IPS DF 6.9 (cell line): ENCODE measurements around the gene CGNL1.

Experiments used
- DNase-seq: peaks from one replicate; pipeline ENCODE4 v3.0.0-alpha.2; 2013; ENCODE audit warnings: low read depth, low spot score
- H3K27ac ChIP-seq: one replicate; pipeline ENCODE4 v1.5.1; 2013; ENCODE audit warnings: low read length, control low read depth
- H3K27me3 ChIP-seq: 2 replicates; pipeline ENCODE4 v1.6.1; 2013; ENCODE audit warnings: mild to moderate bottlenecking, low read length; ENCODE audit not compliant: control insufficient read depth, insufficient read depth
- H3K36me3 ChIP-seq: 2 replicates; pipeline ENCODE4 v1.6.1; 2013; ENCODE audit warnings: low read length; ENCODE audit not compliant: control insufficient read depth, insufficient read depth
- H3K4me1 ChIP-seq: 2 replicates; pipeline ENCODE4 v1.6.1; 2013; ENCODE audit warnings: low read length; ENCODE audit not compliant: control insufficient read depth, insufficient read depth
- H3K4me3 ChIP-seq: 2 replicates; pipeline ENCODE4 v1.5.1; 2013; ENCODE audit warnings: mild to moderate bottlenecking, low read length
- H3K9me3 ChIP-seq: 2 replicates; pipeline ENCODE4 v1.6.1; 2013; ENCODE audit warnings: low read length, inconsistent platforms; ENCODE audit not compliant: control insufficient read depth, insufficient read depth
- WGBS: extraction: QIAGEN DNeasy Blood & Tissue Kit; methylation state at CpG from one replicate; pipeline ENCODE4 v1.1.7; 2013; ENCODE audit warnings: mixed read lengths, missing lambda C conversion rate; ENCODE audit not compliant: insufficient read length, insufficient coverage; 5-methylcytosine and 5-hydroxymethylcytosine counted together

The CGNL1 gene

DNA sequence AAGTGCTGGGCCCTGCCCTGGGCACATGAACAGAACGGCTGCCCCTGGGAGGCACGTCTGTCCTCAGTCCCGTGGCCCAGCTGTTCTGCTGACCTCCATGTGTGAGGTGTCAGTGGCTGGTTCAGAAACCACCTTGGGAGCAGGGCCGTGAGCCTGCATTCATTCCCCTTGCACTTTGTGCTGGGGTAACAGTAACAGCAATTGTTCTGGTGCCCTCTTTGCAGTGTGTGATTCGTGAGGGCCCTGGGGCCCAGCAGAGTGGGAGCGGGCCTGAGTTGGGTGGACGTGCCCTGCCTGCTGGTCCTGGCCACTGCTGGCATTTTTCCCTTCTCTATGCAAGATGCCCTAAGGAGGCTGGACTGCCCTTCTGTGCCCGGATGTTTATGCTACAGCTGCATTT, 165.0 kb downstream of the CGNL1 start:
- Histone ChIP-seq H3K9me3 (no peaks in the 10 kb centered on the region), H3K27me3 (no peaks in the 10 kb centered on the region), H3K36me3 (peaks cover 23% of the 10 kb centered on the region; the same call in 1 of the 2 replicates), H3K27ac (no peak overlapping the region), H3K4me1 (no peaks in the 10 kb centered on the region; the same call in 1 of the 2 replicates), H3K4me3 (no peak overlapping the region)
- no peak for DNase-seq
- WGBS: no CpG with 5 or more reads among the region's 8 CpGs

DNA sequence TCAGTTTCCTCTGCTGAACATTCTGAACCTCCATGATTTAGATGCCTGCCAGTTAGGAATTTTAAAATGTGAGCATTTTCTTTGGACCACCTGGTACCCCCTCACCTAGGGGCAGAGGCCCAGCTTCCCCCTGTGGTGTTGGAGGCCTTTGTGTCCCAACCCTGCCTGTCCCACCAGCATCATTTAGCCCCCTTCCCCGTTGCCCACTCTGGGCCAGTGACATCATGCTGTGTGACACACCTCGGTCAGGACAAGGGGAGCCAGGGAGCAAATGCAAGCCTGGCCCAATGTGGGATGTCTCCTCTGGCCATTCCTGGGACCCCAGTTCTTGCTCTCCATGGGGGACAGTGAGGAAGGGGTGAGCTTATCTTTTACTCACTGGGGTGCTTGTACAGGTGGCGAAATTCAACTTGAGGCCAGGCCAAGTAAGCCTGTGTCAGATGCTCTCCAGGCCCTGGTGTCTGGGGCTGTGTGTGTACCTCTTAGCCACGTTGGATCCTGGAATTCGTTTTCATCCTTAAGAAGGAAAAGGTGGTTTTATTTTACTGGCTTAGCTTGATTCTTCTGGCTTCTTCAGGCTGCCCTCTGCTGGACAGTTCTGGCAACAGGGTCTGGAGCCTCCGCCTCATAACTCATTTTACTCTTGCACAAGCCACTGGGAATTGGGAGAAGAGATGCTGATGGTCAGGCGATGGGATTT, 165.7 kb downstream of the CGNL1 start:
- H3K27ac ChIP-seq: no peak overlapping the region
- H3K4me1 ChIP-seq: no peaks in the 10 kb centered on the region; the same call in 1 of the 2 replicates
- no peaks in the 10 kb centered on the region for H3K27me3 ChIP-seq
- no CpG with 5 or more reads among the region's 7 CpGs for WGBS
- H3K9me3 ChIP-seq: no peaks in the 10 kb centered on the region
- peaks cover 25% of the 10 kb centered on the region; the same call in 1 of the 2 replicates for H3K36me3 ChIP-seq
- H3K4me3 ChIP-seq: no peak overlapping the region
- peak; percentile 45 for DNase-seq

DNA sequence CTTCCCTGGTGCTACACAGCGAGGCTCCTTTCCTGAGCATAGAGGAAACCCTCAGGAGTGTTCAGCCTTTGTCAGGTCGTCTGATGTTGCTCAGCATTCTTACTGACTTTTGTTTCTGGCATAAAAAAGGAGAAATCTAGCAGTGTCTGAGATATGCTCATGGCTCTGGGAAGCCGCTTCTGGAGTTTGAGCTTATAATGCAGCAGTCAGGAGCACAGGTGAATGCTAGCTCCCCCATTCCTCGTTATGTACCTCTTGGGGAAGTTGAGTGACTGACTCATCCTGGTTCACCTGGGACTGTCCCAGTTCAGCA, 166.2 kb downstream of the CGNL1 start:
- H3K36me3 ChIP-seq: peaks cover 25% of the 10 kb centered on the region; the same call in 1 of the 2 replicates
- no peak overlapping the region for H3K27ac ChIP-seq
- no CpG with 5 or more reads among the region's 4 CpGs for WGBS

DNA sequence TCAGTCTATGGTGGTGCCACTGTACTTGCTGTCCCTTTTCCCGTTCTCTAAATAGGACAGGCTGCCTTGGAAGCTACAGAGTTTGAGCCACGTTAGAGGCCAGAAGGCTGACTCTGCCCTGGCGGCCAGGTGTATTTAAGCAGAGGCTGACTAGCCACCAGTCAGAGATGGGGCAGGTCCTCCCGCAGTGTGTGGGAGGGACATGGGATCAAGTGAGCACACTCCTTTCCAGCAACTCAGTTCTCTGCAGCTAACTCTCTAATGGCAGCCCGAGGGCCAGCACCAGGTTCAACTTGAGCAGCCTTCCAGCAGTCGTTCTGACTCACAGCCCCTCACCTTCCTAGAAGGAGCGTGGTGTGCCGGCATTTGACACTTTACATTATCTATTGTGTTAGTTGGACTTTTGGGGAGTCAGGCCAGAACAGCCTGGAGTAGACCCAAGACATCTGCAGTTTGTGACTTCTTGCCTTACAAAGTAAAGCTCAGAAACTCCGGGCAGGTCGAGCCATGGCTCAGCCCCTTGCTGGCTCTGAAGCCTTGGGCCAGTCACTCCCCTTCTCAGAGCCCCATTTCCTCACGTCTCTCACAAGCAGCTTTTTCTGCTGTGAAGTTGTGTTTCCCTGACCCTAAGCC, 168.7 kb downstream of the CGNL1 start:
- Histone ChIP-seq H3K4me3 (no peak overlapping the region), H3K27me3 (no peaks in the 10 kb centered on the region), H3K4me1 (no peaks in the 10 kb centered on the region), H3K9me3 (no peaks in the 10 kb centered on the region), H3K27ac (no peak overlapping the region), H3K36me3 (peaks cover 30% of the 10 kb centered on the region)
- no CpG with 5 or more reads among the region's 11 CpGs for WGBS
- DNase-seq: no peak

More for the DNA sequence above, 166.2 kb downstream of the CGNL1 start:
- Histone ChIP-seq H3K27me3 (no peaks in the 10 kb centered on the region), H3K4me1 (no peaks in the 10 kb centered on the region; the same call in 1 of the 2 replicates), H3K4me3 (no peak overlapping the region), H3K9me3 (no peaks in the 10 kb centered on the region)
- no peak for DNase-seq

DNA sequence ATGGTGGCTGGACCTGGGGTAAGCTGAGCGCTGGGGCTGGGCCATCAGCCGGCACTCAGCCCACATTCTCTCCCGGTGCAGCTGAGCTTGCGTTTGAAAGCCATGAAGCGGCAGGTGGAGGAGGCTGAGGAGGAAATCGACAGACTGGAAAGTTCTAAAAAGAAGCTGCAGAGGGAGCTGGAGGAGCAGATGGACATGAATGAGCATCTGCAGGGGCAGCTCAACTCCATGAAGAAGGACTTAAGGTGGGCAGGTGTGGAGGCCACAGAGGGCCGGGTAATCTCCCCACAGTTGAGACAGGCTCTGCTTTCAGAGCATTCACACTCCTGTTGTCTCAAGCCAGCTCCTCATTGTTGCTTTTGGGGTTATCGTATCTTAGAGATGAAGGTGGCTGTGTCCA, 169.7 kb downstream of the CGNL1 start:
- H3K27ac ChIP-seq: no peak overlapping the region
- peaks cover under 1% of the 10 kb centered on the region; the same call in 1 of the 2 replicates for H3K4me1 ChIP-seq
- WGBS: no CpG with 5 or more reads among the region's 8 CpGs
- H3K9me3 ChIP-seq: no peaks in the 10 kb centered on the region
- peaks cover 30% of the 10 kb centered on the region for H3K36me3 ChIP-seq
- no peak for DNase-seq
- H3K27me3 ChIP-seq: no peaks in the 10 kb centered on the region
- no peak overlapping the region for H3K4me3 ChIP-seq

DNA sequence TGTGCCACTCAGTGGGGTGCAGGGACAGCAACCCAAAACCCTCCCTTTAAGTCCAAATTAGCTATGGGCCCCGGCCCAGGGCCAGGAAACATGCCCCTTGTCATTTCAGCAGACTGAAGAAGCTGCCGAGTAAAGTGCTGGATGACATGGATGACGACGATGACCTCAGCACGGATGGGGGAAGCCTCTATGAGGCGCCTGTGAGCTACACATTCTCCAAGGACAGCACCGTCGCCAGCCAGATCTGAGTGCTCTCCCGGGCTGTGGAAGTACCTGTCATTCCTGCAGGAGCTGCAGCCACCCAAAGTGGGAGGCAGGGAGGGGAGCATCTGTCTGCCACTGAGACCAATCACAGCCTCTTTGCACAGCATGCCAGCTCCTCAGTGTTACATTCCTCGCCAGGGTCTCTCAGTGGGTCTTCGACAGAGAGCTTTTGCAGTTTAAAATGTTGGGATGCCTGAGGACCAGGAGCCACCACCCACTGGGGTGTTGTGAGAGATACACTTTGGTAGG, 171.0 kb downstream of the CGNL1 start:
- DNase-seq: no peak
- Histone ChIP-seq H3K27ac (no peak overlapping the region), H3K4me3 (no peak overlapping the region), H3K36me3 (peaks cover 30% of the 10 kb centered on the region), H3K27me3 (no peaks in the 10 kb centered on the region), H3K4me1 (peaks cover 6% of the 10 kb centered on the region), H3K9me3 (no peaks in the 10 kb centered on the region)
- WGBS: no CpG with 5 or more reads among the region's 11 CpGs

DNA sequence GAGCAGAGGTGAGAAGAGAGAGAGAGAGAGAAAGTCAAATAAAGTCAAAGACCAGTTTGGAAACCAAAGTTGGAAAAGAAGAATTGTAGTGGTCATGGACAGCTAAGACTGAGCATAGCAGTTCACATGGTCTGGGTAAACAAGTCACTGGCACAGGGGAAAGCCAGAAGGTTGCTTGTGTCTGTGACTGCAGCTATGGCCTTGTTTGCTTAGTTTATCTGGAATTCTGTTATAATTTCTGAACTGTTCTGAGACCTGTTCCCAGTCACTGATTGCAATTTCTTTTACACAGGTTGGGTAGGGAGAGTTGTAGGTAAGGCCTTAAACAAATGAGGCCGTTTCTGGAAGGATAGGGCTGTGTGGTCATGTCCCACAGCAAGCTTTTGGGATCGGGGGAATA, 172.0 kb downstream of the CGNL1 start:
- DNase-seq: no peak
- Histone ChIP-seq H3K27me3 (no peaks in the 10 kb centered on the region), H3K4me1 (peaks cover 8% of the 10 kb centered on the region), H3K27ac (no peak overlapping the region), H3K9me3 (no peaks in the 10 kb centered on the region), H3K4me3 (no peak overlapping the region), H3K36me3 (peaks cover 30% of the 10 kb centered on the region)
- WGBS: 100% methylated on average over 1 of the region's 2 CpGs

DNA sequence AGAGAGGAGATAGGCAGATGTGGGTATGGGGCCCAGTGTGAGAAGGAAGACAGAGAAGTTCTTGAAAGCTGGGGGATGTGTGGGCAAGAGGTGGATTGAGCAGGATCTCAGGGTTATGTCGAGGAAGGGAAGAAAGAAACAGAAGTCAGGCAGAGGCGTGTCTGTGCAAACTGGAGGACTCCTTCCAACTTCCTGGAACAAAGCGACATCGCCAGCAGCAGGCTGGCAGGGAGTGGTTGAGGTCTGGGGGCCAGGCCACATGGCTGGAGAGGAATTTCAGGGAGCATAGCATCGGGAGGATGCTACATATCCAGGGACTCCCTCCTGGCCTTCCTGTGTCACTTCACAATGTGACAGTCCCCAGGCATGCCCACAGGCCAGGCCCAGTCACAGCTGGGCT, 172.5 kb downstream of the CGNL1 start:
- Histone ChIP-seq H3K27ac (no peak overlapping the region), H3K9me3 (no peaks in the 10 kb centered on the region), H3K27me3 (no peaks in the 10 kb centered on the region), H3K4me1 (peaks cover 8% of the 10 kb centered on the region), H3K36me3 (peaks cover 30% of the 10 kb centered on the region), H3K4me3 (no peak overlapping the region)
- DNase-seq: no peak
- no CpG with 5 or more reads among the region's 5 CpGs for WGBS

DNA sequence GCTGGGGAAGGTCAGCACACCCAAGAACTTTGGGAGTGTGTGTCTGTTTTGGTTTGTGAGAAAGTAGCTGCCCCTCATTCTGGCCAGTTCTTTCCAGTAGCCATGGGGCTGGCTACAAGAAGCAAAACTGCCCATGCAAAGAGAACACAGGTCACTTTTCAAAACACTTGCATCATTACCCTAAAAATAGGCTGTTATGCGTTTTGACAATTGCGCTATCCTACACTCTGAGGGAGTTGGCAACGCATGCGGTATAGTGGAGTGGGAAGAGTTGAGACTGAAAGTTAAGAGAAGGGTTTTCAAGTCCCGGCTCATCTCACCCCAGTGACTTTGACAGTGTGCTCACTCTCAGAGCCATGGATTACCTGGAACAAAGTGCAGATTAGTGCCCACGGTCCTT, 173.6 kb downstream of the CGNL1 start:
- peaks cover 22% of the 10 kb centered on the region for H3K36me3 ChIP-seq
- no peaks in the 10 kb centered on the region for H3K27me3 ChIP-seq
- H3K27ac ChIP-seq: no peak overlapping the region
- no peak overlapping the region for H3K4me3 ChIP-seq
- H3K9me3 ChIP-seq: no peaks in the 10 kb centered on the region
- H3K4me1 ChIP-seq: peaks cover 8% of the 10 kb centered on the region
- no peak for DNase-seq
- WGBS: no CpG with 5 or more reads among the region's 6 CpGs

DNA sequence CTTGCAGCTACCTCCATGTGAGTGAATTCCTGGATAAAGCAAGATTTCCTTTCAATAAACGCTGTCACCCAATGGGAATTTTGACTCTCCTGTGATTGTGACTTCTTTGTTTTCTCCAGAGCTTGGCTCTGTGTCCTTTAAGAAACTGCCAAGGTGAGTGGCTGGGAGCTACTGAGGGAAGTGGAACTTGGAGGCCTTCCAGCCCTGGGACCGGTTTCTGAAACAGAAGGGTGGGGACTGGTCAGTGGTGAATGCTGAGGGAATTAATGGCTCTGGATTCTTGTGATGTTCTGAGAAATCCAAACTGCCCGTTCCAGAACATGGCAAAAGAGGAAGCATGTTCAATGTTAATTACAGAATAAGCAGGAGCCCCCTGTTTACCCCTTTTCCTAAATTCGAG, 174.3 kb downstream of the CGNL1 start:
- Histone ChIP-seq H3K4me1 (peaks cover 8% of the 10 kb centered on the region), H3K4me3 (no peak overlapping the region), H3K36me3 (peaks cover 16% of the 10 kb centered on the region), H3K27me3 (no peaks in the 10 kb centered on the region), H3K27ac (no peak overlapping the region), H3K9me3 (no peaks in the 10 kb centered on the region)
- no CpG with 5 or more reads among the region's 4 CpGs for WGBS
- DNase-seq: no peak
